ENCODE measurements around the gene ATP6V1B1. TPM values are rescaled to one million over a fixed set of nuclear protein-coding genes. Genes with fewer than 3 reads are reported as not detected.

Gene ATP6V1B1
- total RNA-seq, 1 experiment from 2014 or later = not detected

- no peak for TF ChIP-seq EZH2phosphoT487 (IDR thresholded peaks at IDR 0.05; ENCODE audit: borderline replicate concordance, low read length)
- TF ChIP-seq CTCF (conservative IDR thresholded peaks at IDR 0.05; ENCODE audit: low read depth, low read length) = no peak
- Histone ChIP-seq H3K9me3 (ENCODE audit: low read length) (no peaks in the 10 kb centered on the region), H2AFZ (ENCODE audit: low read length) (peak overlapping the region; percentile 100), H3K4me2 (ENCODE audit: low read length) (peak overlapping the region; percentile 96), H4K20me1 (ENCODE audit: low read length) (no peaks in the 10 kb centered on the region), H3K27ac (ENCODE audit: low read length) (no peak overlapping the region), H3K9me2 (replicated peaks; ENCODE audit: low read length) (no peaks in the 10 kb centered on the region), H3K36me3 (ENCODE audit: low read depth, low read length) (no peaks in the 10 kb centered on the region), H3K9ac (ENCODE audit: low read length) (peak overlapping the region; percentile 72), H3K4me3 (ENCODE audit: low read length) (peak overlapping the region; percentile 70), H3K27me3 (ENCODE audit: low read length) (no peaks in the 10 kb centered on the region), H3K4me1 (ENCODE audit: insufficient read depth, low read length) (peaks cover 28% of the 10 kb centered on the region), H3F3A (ENCODE audit: low read length, unreplicated experiment) (no peaks in the 10 kb centered on the region), H3K79me2 (ENCODE audit: low read length) (no peaks in the 10 kb centered on the region)
- peak; percentile 78 for ATAC-seq
- intact Hi-C loops (cut with micrococcal nuclease) = loop anchor here (1.0 to 10.0 kb wide), 4 partner anchors 76 to 293 kb away; no protein-coding TSS in a partner anchor
- BruUV-seq (replicated peaks) = TSS peak; percentile 46
- peak; percentile 60 for DNase-seq
- ChIA-PET POLR2A (ENCODE audit: unreplicated experiment) (no interaction called here), CTCF (interaction anchor here (0.5 to 1.3 kb wide), 9 partner anchors 15 to 150 kb away, joined by 3 to 8 read pairs (median 3); no protein-coding TSS in a partner anchor)
Observed at GRCh38 chr2:70947556-70948184, 12.0 kb downstream of the ATP6V1B1 start.

- no peak overlapping the region for H3K27ac ChIP-seq (ENCODE audit: low read length)
- intact Hi-C loops (cut with micrococcal nuclease) = loop anchor here (2.0 to 10.0 kb wide), 3 partner anchors 86 to 294 kb away; no protein-coding TSS in a partner anchor
- no peaks in the 10 kb centered on the region for H3K9me3 ChIP-seq (ENCODE audit: low read length)
- H2AFZ ChIP-seq (ENCODE audit: low read length) = peak overlapping the region; percentile 100
- TF ChIP-seq EZH2 (IDR thresholded peaks at IDR 0.05; ENCODE audit: low read length, unreplicated experiment) = no peak
- TF ChIP-seq EZH2phosphoT487 (IDR thresholded peaks at IDR 0.05; ENCODE audit: borderline replicate concordance, low read length) = no peak
- TF ChIP-seq CTCF (conservative IDR thresholded peaks at IDR 0.05; ENCODE audit: low read depth, low read length) = peak; percentile 87
- H3K9me2 ChIP-seq (replicated peaks; ENCODE audit: low read length) = no peaks in the 10 kb centered on the region
- POLR2A ChIA-PET (ENCODE audit: unreplicated experiment) = no interaction called here
- no peaks in the 10 kb centered on the region for H3K36me3 ChIP-seq (ENCODE audit: low read depth, low read length)
- ATAC-seq (peak; percentile 86), DNase-seq (peak; percentile 85)
- CTCF ChIA-PET = interaction anchor here (0.5 to 1.3 kb wide), 11 partner anchors 14 to 159 kb away, joined by 3 to 8 read pairs (median 3); no protein-coding TSS in a partner anchor
- H3K4me3 ChIP-seq (ENCODE audit: low read length) = peak overlapping the region; percentile 70
- no peaks in the 10 kb centered on the region for H4K20me1 ChIP-seq (ENCODE audit: low read length)
- H3K79me2 ChIP-seq (ENCODE audit: low read length) = no peaks in the 10 kb centered on the region
- no TSS peak for BruUV-seq (replicated peaks)
- peak overlapping the region; percentile 96 for H3K4me2 ChIP-seq (ENCODE audit: low read length)
- H3K27me3 ChIP-seq (ENCODE audit: low read length) = peaks cover 3% of the 10 kb centered on the region
- peak overlapping the region; percentile 72 for H3K9ac ChIP-seq (ENCODE audit: low read length)
- H3K4me1 ChIP-seq (ENCODE audit: insufficient read depth, low read length) = peaks cover 28% of the 10 kb centered on the region
- no peaks in the 10 kb centered on the region for H3F3A ChIP-seq (ENCODE audit: low read length, unreplicated experiment)
Observed at GRCh38 chr2:70948337-70949003, 12.8 kb downstream of the ATP6V1B1 start.

Measured in PC-3 (cell line).